ENCODE measurements around the gene PLEKHG3.

PLEKHG3 gene

DNA sequence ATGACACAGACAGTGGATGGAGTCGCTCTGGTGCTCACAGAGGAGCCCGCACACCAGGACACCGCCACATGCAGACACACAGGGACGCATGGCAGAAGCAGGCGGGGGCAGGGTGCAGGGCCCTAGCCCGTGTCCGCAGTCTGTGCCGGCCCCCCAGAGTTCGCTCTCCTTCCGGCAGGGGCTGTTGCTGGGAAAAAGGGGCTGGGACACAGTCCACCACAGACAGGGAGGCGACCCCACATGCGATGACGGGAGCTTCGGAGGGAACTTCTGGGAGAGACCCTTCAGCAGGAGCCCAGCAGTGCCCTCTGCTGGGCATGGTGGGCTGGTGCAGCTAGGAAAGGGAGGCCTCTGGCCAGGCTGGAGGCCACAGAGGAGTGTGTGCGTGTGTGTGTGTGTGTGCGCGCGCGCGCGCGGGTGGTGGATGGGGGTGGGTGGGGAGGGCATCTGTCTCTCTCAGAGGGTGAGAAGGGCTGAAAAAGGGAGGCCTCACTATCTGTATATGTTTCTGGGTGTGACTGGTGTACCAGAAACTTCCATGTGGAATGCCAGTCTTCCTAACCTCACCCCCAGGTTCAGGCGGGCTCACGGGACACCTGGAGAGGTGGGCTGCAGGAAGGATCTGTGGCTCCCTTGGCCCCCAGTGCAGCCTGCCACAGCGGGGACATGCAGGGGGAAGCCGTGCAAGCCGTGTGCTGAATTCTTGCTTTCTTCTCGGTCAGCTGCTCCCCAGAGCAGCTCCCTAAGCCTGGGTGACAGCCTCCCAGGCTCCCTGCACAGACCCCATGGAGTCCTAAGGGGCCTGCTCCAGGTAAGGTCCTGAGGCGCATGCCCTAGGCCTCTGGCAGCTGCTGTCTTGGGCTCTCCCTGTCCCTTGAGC lies 60.7 kb downstream of the PLEKHG3 start:
- DNase-seq (ENCODE audit: low read depth): peak; percentile 41

GRCh38 chr14:64765740-64766302 lies 61.6 kb downstream of the PLEKHG3 start:
- DNase-seq (ENCODE audit: low read depth): no peak

- no peak for DNase-seq (ENCODE audit: low read depth)
Observed at GRCh38 chr14:64766430-64767151, 62.4 kb downstream of the PLEKHG3 start.

- no peak for DNase-seq (ENCODE audit: low read depth)
Observed at GRCh38 chr14:64767215-64767964, 63.2 kb downstream of the PLEKHG3 start.

DNA sequence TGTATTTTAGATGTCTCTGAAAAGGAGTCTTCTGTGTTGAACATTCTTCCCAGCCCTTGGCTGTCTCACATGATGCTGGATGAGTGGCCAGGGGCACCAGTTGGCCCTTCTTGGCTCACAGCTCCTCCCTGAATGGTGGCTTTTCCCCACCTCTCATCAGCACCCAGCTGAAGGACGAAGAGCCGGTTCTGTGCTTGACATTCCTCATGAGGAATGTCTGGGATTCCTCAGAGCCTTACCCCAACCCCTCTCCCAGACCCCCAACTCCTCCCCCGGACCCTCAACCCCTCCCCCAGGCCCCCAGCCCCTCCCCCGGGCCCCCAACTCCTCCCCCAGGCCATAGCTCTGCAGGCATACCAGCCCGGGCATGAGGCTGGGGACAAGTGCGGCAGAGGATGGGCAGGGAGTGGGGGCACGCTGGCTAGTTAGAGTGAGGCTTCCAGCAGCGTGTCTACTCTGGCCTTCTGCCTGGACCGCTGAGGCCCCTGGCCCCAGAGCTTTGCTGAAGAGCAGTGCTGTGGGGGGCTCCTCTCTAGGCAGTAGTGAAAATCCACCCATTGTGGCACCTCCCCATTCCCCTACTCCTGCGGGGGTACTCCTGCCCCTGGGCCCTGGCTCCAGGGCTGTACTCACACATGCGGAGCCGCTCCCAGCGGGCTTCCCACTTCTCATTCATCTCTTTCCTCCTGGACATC lies 64.3 kb downstream of the PLEKHG3 start:
- no peak for DNase-seq (ENCODE audit: low read depth)

- no peak for DNase-seq (ENCODE audit: low read depth)
Observed at GRCh38 chr14:64769096-64770020, 65.1 kb downstream of the PLEKHG3 start.

- no peak for DNase-seq (ENCODE audit: low read depth)
Observed at GRCh38 chr14:64770751-64771150, 66.5 kb downstream of the PLEKHG3 start.

DNA sequence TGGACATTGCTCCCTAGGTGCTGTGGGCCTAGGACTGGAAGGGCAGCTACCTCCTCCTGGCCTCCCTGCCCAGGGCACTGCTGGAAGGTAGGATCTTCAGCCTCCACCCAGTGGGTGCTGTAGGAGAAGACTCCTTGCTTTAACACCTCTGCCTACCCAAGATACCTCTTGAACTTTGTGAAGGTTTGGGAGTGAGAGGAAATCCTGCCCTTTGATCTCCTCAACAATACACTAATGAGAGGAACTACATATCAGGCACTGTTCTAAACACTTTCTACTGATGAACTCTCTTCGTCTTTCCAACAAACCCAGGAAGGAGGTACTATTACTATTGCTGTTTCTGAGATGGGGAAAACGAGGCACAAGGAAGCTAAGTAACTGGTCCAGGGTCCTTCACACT lies 66.9 kb downstream of the PLEKHG3 start:
- no peak for DNase-seq (ENCODE audit: low read depth)

DNA sequence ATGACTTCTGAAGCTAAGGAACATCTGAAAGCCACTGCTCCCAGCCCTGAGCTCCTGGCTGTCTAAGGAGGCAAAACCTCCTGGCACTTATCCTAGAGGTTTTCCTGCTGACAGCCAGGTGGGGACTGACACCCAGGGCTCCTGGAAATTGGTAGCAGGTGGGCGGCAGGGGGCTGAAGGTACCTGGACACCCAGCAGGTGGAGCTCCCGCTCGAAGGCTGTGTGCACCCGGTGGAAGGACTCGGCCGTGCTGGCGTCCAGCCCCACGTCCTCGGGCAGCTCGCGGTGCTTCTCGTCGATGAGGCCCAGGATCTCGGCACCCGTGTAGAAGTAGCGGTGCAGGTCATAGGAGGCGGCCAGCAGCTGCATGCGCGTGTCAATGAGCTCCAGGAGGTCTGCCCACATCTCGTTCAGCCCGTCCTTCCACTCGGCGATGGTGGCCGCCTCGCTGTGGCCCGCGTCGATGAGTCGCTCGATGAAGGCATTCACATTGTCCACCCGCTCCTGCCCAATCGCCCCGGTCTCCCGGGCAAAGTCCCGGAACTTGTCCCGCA lies 68.2 kb downstream of the PLEKHG3 start:
- DNase-seq (ENCODE audit: low read depth): no peak

- no peak for DNase-seq (ENCODE audit: low read depth)
Observed at GRCh38 chr14:64773046-64773445, 68.8 kb downstream of the PLEKHG3 start.

- DNase-seq (ENCODE audit: low read depth): no peak
Observed at GRCh38 chr14:64773577-64773976, 69.4 kb downstream of the PLEKHG3 start.

DNA sequence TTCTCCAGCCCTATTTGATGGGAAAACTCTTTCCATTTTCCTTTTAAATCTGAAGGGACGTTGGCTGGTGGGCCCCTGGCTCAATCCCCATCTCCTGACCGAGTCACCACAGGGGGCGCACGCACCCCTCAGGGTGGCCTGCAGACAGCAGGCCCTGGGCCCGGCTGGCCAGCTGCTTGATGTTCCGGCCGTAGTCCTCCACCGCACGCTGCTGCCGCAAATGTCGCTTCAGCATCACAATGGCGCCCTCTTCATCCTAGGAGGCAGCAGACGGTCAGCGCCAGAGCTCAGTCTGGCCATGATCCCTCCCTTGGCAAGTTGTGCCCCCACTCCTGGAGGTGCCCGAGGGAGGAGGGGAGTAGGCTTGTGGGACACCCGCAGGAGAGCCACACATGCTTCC lies 70.0 kb downstream of the PLEKHG3 start:
- DNase-seq (ENCODE audit: low read depth): no peak

- no peak for DNase-seq (ENCODE audit: low read depth)
Observed at GRCh38 chr14:64775081-64775777, 71.0 kb downstream of the PLEKHG3 start.

- no peak for DNase-seq (ENCODE audit: low read depth)
Observed at GRCh38 chr14:64777461-64777860, 73.2 kb downstream of the PLEKHG3 start.

- DNase-seq (ENCODE audit: low read depth): no peak
Observed at GRCh38 chr14:64778104-64778754, 74.0 kb downstream of the PLEKHG3 start.

GRCh38 chr14:64779472-64779871 lies 75.2 kb downstream of the PLEKHG3 start:
- no peak for DNase-seq (ENCODE audit: low read depth)

DNA sequence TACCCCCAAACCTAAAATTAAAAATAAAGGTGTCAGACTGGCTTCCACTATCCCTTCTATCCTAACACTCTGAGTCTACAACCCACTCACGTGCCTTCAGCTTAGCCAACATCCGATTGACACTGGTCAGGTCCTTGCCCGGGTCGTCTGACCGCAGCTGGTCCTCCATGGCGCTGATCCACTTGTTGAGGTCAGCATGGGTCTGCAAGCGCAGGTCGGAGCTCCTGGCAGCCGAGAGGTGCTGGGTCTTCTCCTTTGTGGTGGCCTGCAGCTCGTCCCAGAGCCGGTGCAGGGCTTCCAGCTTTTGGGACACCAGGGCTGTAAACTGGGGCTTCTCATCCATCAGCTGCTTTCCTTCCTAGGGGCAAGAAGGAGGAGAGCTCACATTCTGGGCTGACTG lies 78.0 kb downstream of the PLEKHG3 start:
- no peak for DNase-seq (ENCODE audit: low read depth)

DNA sequence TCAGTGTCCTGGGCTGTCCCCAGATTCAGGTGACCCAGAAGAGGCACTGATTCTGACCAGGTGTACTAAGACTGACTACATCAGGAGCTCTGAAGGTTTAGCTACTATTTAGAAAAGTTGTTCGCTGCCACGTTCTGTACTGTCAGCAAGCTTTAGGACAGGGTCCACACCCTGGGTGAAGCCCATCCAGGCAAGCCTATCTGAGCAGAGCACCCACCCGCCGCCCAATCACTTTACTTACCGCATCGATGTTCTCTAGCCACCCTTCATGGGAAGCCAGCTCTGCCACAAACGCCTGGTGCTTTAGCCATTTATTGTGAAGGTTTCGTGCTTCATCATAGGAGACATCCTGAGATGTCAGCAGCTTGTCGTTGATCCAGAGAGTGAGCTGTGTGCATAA lies 79.8 kb downstream of the PLEKHG3 start:
- DNase-seq (ENCODE audit: low read depth): no peak

All from activated T-cell treated with anti-CD3 and anti-CD28 coated beads for 1 hour (primary cell).